WTC11 (cell line): ENCODE measurements around the gene NIN. TPM values are rescaled to one million over a fixed set of nuclear protein-coding genes. Genes with fewer than 3 reads are reported as not detected.

ENCODE experiments used
- ATAC-seq: fragments of 200-7000 bp; cut with Tn5 transposase; 2 replicates; pipeline ENCODE4 v1.10.0; 2021; ENCODE audit warnings: mild to moderate bottlenecking, moderate library complexity
- CTCF ChIA-PET: fragments of 300-600 bp; sonication (Branson Sonifier 250); formaldehyde crosslinking; loops from one replicate; lab custom pipeline; 2021; ENCODE audit warnings: antibody characterized with exemption; lab: Charles Lee
- POLR2A ChIA-PET: fragments of 350-600 bp; sonication (Branson Sonifier 250); formaldehyde crosslinking; loops from one replicate; lab custom pipeline; 2021; ENCODE audit warnings: antibody characterized with exemption; lab: Charles Lee
- DNase-seq: peaks from one replicate; pipeline ENCODE4 v3.0.0; 2021; ENCODE audit warnings: low spot score
- H3K27ac Mint-ChIP-seq: 2 replicates; pipeline ENCODE4 v1.8.0; 2021; ENCODE audit warnings: mixed read lengths
- H3K27me3 Mint-ChIP-seq: 2 replicates; pipeline ENCODE4 v1.8.0; 2021; ENCODE audit warnings: low read depth, mild to moderate bottlenecking, moderate library complexity, mixed read lengths
- H3K36me3 Mint-ChIP-seq: 2 replicates; pipeline ENCODE4 v1.8.0; 2021; ENCODE audit warnings: mixed read lengths
- H3K4me1 Mint-ChIP-seq: 2 replicates; pipeline ENCODE4 v1.8.0; 2022; ENCODE audit warnings: mixed read lengths
- H3K4me3 Mint-ChIP-seq: 2 replicates; pipeline ENCODE4 v1.8.0; 2021; ENCODE audit warnings: mild to moderate bottlenecking, moderate library complexity, mixed read lengths
- H3K9me3 Mint-ChIP-seq: 2 replicates; pipeline ENCODE4 v1.8.0; 2021; ENCODE audit warnings: mixed read lengths
- AR ChIP-seq: fragments of 250-450 bp; sonication (Bioruptor Pico); IDR thresholded peaks from 2 replicates; pipeline ENCODE4 v1.9.0; 2021; ENCODE audit warnings: mild to moderate bottlenecking
- ATF1 ChIP-seq: sonication (generic); formaldehyde crosslinking; IDR thresholded peaks from 2 replicates; pipeline ENCODE4 v1.8.1; 2023; ENCODE audit warnings: mild to moderate bottlenecking, moderate library complexity, missing genetic modification reagents
- CREM ChIP-seq: sonication (generic); formaldehyde crosslinking; IDR thresholded peaks from 2 replicates; pipeline ENCODE4 v1.8.1; 2022; ENCODE audit warnings: mild to moderate bottlenecking, missing genetic modification reagents, moderate library complexity
- HMGXB4 ChIP-seq: sonication (generic); formaldehyde crosslinking; IDR thresholded peaks from 2 replicates; pipeline ENCODE4 v1.8.1; 2023; ENCODE audit warnings: mild to moderate bottlenecking, moderate library complexity, missing genetic modification reagents
- JAZF1 ChIP-seq: fragments of 250-450 bp; sonication (Bioruptor Pico); IDR thresholded peaks from 2 replicates; pipeline ENCODE4 v1.9.0; 2021; ENCODE audit warnings: moderate library complexity, mild to moderate bottlenecking, inconsistent platforms
- MLX ChIP-seq: sonication (generic); formaldehyde crosslinking; IDR thresholded peaks from 2 replicates; pipeline ENCODE4 v1.8.1; 2023; ENCODE audit warnings: mild to moderate bottlenecking, missing genetic modification reagents, moderate library complexity
- MXD4 ChIP-seq: fragments of 250-450 bp; sonication (Bioruptor Pico); IDR thresholded peaks from 2 replicates; pipeline ENCODE4 v1.8.0; 2021; ENCODE audit warnings: mild to moderate bottlenecking, moderate library complexity, borderline replicate concordance
- MYBL2 ChIP-seq: sonication (generic); formaldehyde crosslinking; IDR thresholded peaks from 2 replicates; pipeline ENCODE4 v1.8.1; 2023; ENCODE audit warnings: mild to moderate bottlenecking, moderate library complexity, missing genetic modification reagents
- NR1H2 ChIP-seq: sonication (generic); formaldehyde crosslinking; IDR thresholded peaks from 2 replicates; pipeline ENCODE4 v1.9.0; 2021; ENCODE audit warnings: mild to moderate bottlenecking, moderate library complexity, missing genetic modification reagents
- SMAD4 ChIP-seq: sonication (generic); formaldehyde crosslinking; IDR thresholded peaks from 2 replicates; pipeline ENCODE4 v1.8.0; 2022; ENCODE audit warnings: mild to moderate bottlenecking, missing genetic modification reagents
- TEAD1 ChIP-seq: sonication (generic); formaldehyde crosslinking; IDR thresholded peaks from 2 replicates; pipeline ENCODE4 v1.8.0; 2022; ENCODE audit warnings: mild to moderate bottlenecking, missing genetic modification reagents
- TP53 ChIP-seq: sonication (generic); formaldehyde crosslinking; IDR thresholded peaks from 2 replicates; pipeline ENCODE4 v1.8.1; 2023; ENCODE audit warnings: mild to moderate bottlenecking, missing genetic modification reagents
- USF1 ChIP-seq: sonication (generic); formaldehyde crosslinking; IDR thresholded peaks from 2 replicates; pipeline ENCODE4 v1.8.0; 2022; ENCODE audit warnings: mild to moderate bottlenecking, missing genetic modification reagents
- ZNF232 ChIP-seq: sonication (generic); formaldehyde crosslinking; IDR thresholded peaks from 2 replicates; pipeline ENCODE4 v1.8.0; 2022; ENCODE audit warnings: mild to moderate bottlenecking, missing genetic modification reagents
- ZNF416 ChIP-seq: fragments of 250-450 bp; sonication (Bioruptor Pico); IDR thresholded peaks from 2 replicates; pipeline ENCODE4 v1.9.0; 2021; ENCODE audit warnings: mild to moderate bottlenecking, inconsistent platforms
- total RNA-seq: library from RNA; stranded (reverse); gene quantifications from 3 replicates; pipeline ENCODE4 v1.2.3, GENCODE V29; 2021
- TF ChIP-seq, protein P1 (sequence below): fragments of 250-450 bp; sonication (Bioruptor Pico); IDR thresholded peaks from 2 replicates; pipeline ENCODE4 v1.9.0; 2021; ENCODE audit warnings: mild to moderate bottlenecking
- TF ChIP-seq, protein P2 (sequence below): sonication (generic); formaldehyde crosslinking; IDR thresholded peaks from 2 replicates; pipeline ENCODE4 v1.8.1; 2023; ENCODE audit warnings: mild to moderate bottlenecking, missing genetic modification reagents, borderline replicate concordance
- TF ChIP-seq, protein P3 (sequence below): fragments of 250-450 bp; sonication (Bioruptor Pico); conservative IDR thresholded peaks from 2 replicates; pipeline ENCODE4 v1.9.0; 2021; ENCODE audit warnings: mild to moderate bottlenecking
- TF ChIP-seq, protein P4 (sequence below): sonication (generic); formaldehyde crosslinking; IDR thresholded peaks from 2 replicates; pipeline ENCODE4 v1.8.0; 2022; ENCODE audit warnings: missing genetic modification reagents
- TF ChIP-seq, protein P5 (sequence below): fragments of 250-450 bp; sonication (Bioruptor Pico); IDR thresholded peaks from 2 replicates; pipeline ENCODE4 v1.9.0; 2021; ENCODE audit warnings: moderate library complexity, mild to moderate bottlenecking, inconsistent platforms, borderline replicate concordance

Gene NIN
- total RNA-seq, 1 experiment from 2014 or later: 23.8 TPM

DNA sequence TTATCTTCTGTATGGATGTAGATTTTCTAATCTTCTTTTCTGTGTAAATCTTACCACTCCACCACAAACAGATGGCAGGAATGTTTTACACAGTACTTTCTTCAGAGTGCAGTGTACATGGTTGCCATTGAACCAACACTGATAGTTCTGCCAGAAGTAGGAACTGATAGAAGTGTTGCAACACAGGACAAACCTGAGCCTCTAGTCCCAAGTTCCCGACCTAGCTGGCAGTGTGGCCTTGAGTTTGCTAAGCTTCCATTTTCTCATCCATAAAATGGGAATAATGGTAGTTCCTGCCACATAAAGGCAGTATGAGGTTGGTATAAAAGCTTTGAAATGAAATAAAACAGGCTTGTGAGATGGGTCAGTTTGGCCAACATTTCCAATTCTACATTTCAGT is 112.0 kb downstream of the NIN start:
- ATAC-seq (no peak), DNase-seq (no peak)
- H3K27me3 Mint-ChIP-seq: no peaks in the 10 kb centered on the region
- peaks cover 4% of the 10 kb centered on the region; the same call in 1 of the 2 replicates for H3K4me1 Mint-ChIP-seq
- H3K4me3 Mint-ChIP-seq: no peak overlapping the region
- no peak for TF ChIP-seq MXD4 (CRISPR knock-in tag)
- TF ChIP-seq USF1 (CRISPR knock-in tag): no peak
- no peak for TF ChIP-seq JAZF1 (CRISPR knock-in tag)
- TF ChIP-seq, protein P1, sequence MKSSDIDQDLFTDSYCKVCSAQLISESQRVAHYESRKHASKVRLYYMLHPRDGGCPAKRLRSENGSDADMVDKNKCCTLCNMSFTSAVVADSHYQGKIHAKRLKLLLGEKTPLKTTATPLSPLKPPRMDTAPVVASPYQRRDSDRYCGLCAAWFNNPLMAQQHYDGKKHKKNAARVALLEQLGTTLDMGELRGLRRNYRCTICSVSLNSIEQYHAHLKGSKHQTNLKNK (CRISPR knock-in tag): no peak
- TF ChIP-seq ZNF416 (CRISPR knock-in tag): no peak
- TF ChIP-seq, protein P2, sequence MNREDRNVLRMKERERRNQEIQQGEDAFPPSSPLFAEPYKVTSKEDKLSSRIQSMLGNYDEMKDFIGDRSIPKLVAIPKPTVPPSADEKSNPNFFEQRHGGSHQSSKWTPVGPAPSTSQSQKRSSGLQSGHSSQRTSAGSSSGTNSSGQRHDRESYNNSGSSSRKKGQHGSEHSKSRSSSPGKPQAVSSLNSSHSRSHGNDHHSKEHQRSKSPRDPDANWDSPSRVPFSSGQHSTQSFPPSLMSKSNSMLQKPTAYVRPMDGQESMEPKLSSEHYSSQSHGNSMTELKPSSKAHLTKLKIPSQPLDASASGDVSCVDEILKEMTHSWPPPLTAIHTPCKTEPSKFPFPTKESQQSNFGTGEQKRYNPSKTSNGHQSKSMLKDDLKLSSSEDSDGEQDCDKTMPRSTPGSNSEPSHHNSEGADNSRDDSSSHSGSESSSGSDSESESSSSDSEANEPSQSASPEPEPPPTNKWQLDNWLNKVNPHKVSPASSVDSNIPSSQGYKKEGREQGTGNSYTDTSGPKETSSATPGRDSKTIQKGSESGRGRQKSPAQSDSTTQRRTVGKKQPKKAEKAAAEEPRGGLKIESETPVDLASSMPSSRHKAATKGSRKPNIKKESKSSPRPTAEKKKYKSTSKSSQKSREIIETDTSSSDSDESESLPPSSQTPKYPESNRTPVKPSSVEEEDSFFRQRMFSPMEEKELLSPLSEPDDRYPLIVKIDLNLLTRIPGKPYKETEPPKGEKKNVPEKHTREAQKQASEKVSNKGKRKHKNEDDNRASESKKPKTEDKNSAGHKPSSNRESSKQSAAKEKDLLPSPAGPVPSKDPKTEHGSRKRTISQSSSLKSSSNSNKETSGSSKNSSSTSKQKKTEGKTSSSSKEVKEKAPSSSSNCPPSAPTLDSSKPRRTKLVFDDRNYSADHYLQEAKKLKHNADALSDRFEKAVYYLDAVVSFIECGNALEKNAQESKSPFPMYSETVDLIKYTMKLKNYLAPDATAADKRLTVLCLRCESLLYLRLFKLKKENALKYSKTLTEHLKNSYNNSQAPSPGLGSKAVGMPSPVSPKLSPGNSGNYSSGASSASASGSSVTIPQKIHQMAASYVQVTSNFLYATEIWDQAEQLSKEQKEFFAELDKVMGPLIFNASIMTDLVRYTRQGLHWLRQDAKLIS (CRISPR knock-in tag): no peak
- no peak for TF ChIP-seq ATF1 (CRISPR knock-in tag)
- TF ChIP-seq, protein P3, sequence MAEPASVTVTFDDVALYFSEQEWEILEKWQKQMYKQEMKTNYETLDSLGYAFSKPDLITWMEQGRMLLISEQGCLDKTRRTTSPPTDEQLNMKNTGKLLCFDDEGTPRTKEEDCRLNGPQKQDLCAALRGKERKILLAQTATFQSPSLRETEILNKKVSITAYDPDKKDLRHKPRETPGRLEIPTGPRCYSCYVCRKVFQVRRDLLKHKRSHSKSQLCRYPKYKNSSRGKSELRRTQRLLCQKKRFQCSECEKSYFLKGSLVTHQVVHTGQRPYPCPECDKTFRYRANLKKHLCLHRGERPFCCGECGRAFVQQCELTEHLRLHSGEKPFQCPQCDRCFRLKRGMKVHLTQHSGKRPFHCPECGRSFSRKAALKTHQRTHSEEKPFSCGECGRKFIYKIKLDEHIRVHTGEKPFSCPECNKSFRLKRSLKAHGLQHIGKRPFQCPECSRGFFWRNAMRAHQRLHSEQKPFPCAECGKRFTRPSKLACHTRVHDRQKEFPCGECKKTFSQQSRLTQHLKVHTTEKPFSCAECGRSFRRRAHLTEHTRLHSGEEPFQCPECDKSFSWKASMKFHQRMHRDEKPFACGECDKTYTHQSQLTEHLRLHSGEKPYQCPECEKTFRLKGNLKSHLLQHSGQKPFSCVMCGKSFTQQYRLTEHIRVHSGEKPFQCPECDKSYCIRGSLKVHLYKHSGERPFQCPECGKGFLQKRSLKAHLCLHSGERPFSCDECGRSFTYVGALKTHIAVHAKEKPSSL (CRISPR knock-in tag): no peak
- TF ChIP-seq, protein P4, sequence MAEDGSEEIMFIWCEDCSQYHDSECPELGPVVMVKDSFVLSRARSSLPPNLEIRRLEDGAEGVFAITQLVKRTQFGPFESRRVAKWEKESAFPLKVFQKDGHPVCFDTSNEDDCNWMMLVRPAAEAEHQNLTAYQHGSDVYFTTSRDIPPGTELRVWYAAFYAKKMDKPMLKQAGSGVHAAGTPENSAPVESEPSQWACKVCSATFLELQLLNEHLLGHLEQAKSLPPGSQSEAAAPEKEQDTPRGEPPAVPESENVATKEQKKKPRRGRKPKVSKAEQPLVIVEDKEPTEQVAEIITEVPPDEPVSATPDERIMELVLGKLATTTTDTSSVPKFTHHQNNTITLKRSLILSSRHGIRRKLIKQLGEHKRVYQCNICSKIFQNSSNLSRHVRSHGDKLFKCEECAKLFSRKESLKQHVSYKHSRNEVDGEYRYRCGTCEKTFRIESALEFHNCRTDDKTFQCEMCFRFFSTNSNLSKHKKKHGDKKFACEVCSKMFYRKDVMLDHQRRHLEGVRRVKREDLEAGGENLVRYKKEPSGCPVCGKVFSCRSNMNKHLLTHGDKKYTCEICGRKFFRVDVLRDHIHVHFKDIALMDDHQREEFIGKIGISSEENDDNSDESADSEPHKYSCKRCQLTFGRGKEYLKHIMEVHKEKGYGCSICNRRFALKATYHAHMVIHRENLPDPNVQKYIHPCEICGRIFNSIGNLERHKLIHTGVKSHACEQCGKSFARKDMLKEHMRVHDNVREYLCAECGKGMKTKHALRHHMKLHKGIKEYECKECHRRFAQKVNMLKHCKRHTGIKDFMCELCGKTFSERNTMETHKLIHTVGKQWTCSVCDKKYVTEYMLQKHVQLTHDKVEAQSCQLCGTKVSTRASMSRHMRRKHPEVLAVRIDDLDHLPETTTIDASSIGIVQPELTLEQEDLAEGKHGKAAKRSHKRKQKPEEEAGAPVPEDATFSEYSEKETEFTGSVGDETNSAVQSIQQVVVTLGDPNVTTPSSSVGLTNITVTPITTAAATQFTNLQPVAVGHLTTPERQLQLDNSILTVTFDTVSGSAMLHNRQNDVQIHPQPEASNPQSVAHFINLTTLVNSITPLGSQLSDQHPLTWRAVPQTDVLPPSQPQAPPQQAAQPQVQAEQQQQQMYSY (CRISPR knock-in tag): no peak
- no peak for TF ChIP-seq TEAD1
- TF ChIP-seq NR1H2 (CRISPR knock-in tag): no peak
- no peak for TF ChIP-seq MLX (CRISPR knock-in tag)
- no peak for TF ChIP-seq MYBL2 (CRISPR knock-in tag)
- no peak for TF ChIP-seq HMGXB4 (CRISPR knock-in tag)
- TF ChIP-seq, protein P5, sequence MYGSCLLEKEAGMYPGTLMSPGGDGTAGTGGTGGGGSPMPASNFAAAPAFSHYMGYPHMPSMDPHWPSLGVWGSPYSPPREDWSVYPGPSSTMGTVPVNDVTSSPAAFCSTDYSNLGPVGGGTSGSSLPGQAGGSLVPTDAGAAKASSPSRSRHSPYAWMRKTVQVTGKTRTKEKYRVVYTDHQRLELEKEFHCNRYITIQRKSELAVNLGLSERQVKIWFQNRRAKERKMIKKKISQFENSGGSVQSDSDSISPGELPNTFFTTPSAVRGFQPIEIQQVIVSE (CRISPR knock-in tag): no peak
- TF ChIP-seq TP53: no peak
- TF ChIP-seq CREM (CRISPR knock-in tag): no peak
- no peak for TF ChIP-seq SMAD4 (CRISPR knock-in tag)
- no peak for TF ChIP-seq AR (CRISPR knock-in tag)
- TF ChIP-seq ZNF232 (CRISPR knock-in tag): no peak
- H3K36me3 Mint-ChIP-seq: peaks cover 2% of the 10 kb centered on the region; the same call in 1 of the 2 replicates
- ChIA-PET CTCF (no interaction called here), POLR2A (no interaction called here)
- no peak overlapping the region for H3K27ac Mint-ChIP-seq
- H3K9me3 Mint-ChIP-seq: no peaks in the 10 kb centered on the region
